HCT116 (cell line): ENCODE data around the gene PDE4D. TPM values are rescaled to one million over a fixed set of nuclear protein-coding genes. Genes with fewer than 3 reads are reported as not detected.

Experiments
- ATAC-seq: fragments of 200-7000 bp; cut with Tn5 transposase; 2 replicates; pipeline ENCODE4 v1.9.1; 2020; ENCODE audit warnings: mild to moderate bottlenecking, moderate library complexity
- BruUV-seq: library from RNA; stranded (reverse); fragments of 400-500 nt; replicated peaks from 2 replicates; lab custom pipeline; 2021; lab: Mats Ljungman, UMichigan
- CTCF ChIA-PET: fragments of 300-600 bp; sonication (Branson Sonifier 250); formaldehyde crosslinking; loops from one replicate; lab custom pipeline; 2021; ENCODE audit warnings: antibody characterized with exemption; lab: Charles Lee
- POLR2A ChIA-PET: fragments of 300-600, 350-600 bp; sonication (Branson Sonifier 250); formaldehyde crosslinking; loops from one replicate; lab custom pipeline; 2021; ENCODE audit warnings: antibody characterized with exemption; lab: Charles Lee
- RAD21 ChIA-PET, 2 experiments: fragments of 300-600 bp; sonication (Branson Sonifier 250); formaldehyde crosslinking; loops; one replicate each; lab custom pipeline; 2023; ENCODE audit warnings: low total read pairs in 2 of 2; ENCODE audit not compliant: uncharacterized antibody in 2 of 2, unreplicated experiment in 2 of 2, low non-redundant PET in 1 of 2; lab: Charles Lee
- DNase-seq: peaks from one replicate; pipeline ENCODE4 v3.0.0-alpha.2; 2010; ENCODE audit warnings: low read depth, low spot score
- H2AFZ ChIP-seq: fragments of 200-600 bp; shearing (Covaris generic), sonication (generic); 2 replicates; pipeline ENCODE4 v1.6.1; 2017; ENCODE audit warnings: low read depth, mixed run types, mixed read lengths, antibody characterized with exemption, low read length; ENCODE audit not compliant: poor library complexity, severe bottlenecking
- H3K27ac ChIP-seq: 2 replicates; pipeline ENCODE4 v1.5.1; 2012; ENCODE audit warnings: low read depth, low read length
- H3K27me3 ChIP-seq: fragments of 200-600 bp; sonication (generic); 2 replicates; pipeline ENCODE4 v1.6.1; 2016; ENCODE audit warnings: mixed run types, low read length, mixed read lengths; ENCODE audit not compliant: insufficient read depth
- H3K36me3 ChIP-seq, 2 experiments: fragments of 200-500 bp in 1 of 2; fragments of 200-600 bp in 1 of 2; sonication (Bioruptor generic) in 1 of 2; sonication (generic) in 1 of 2; 2 replicates each; pipeline versions ENCODE4 v1.5.1 to v1.6.1; 2014 to 2016; ENCODE audit warnings: low read length in 2 of 2, inconsistent platforms in 1 of 2, mixed read lengths in 1 of 2, mixed run types in 1 of 2; ENCODE audit not compliant: insufficient read depth in 2 of 2, control insufficient read depth in 1 of 2
- H3K4me1 ChIP-seq, 2 experiments: fragments of 200-600 bp in 1 of 2; sonication (generic) in 1 of 2; 2 replicates each; pipeline versions ENCODE4 v1.5.1 to v1.6.1; 2012 to 2017; ENCODE audit warnings: low read length in 2 of 2, inconsistent platforms in 1 of 2, mild to moderate bottlenecking in 1 of 2, mixed read lengths in 1 of 2, mixed run types in 1 of 2, moderate library complexity in 1 of 2; ENCODE audit not compliant: insufficient read depth in 2 of 2, control insufficient read depth in 1 of 2
- H3K4me2 ChIP-seq: fragments of 200-600 bp; sonication (generic); 2 replicates; pipeline ENCODE4 v1.6.1; 2017; ENCODE audit warnings: mixed run types, low read length, mixed read lengths
- H3K4me3 ChIP-seq, 2 experiments: fragments of 200-600 bp in 1 of 2; sonication (generic) in 1 of 2; replicated peaks in 1 of 2; 2 replicates each; pipeline ENCODE4 v1.5.1; 2011 to 2016; ENCODE audit warnings: low read length in 2 of 2, control low read depth in 1 of 2, low read depth in 1 of 2, mild to moderate bottlenecking in 1 of 2, mixed read lengths in 1 of 2, mixed run types in 1 of 2
- H3K79me2 ChIP-seq: fragments of 200-600 bp; sonication (generic); 2 replicates; pipeline ENCODE4 v1.6.1; 2017; ENCODE audit warnings: mild to moderate bottlenecking, mixed run types, low read length, moderate library complexity, mixed read lengths; ENCODE audit not compliant: insufficient read depth
- H3K9ac ChIP-seq: fragments of 200-600 bp; sonication (generic); 2 replicates; pipeline ENCODE4 v1.6.1; 2016; ENCODE audit warnings: low read length, mixed read lengths
- H3K9me2 ChIP-seq: fragments of 200-600 bp; sonication (generic), shearing (Covaris generic); 2 replicates; pipeline ENCODE4 v1.6.1; 2017; ENCODE audit warnings: mixed run types, mild to moderate bottlenecking, moderate library complexity; ENCODE audit not compliant: insufficient read depth
- H3K9me3 ChIP-seq, 2 experiments: fragments of 200-500 bp in 1 of 2; fragments of 200-600 bp in 1 of 2; sonication (Bioruptor generic) in 1 of 2; sonication (generic) in 1 of 2; 2 replicates each; pipeline ENCODE4 v1.6.1; 2014 to 2017; ENCODE audit warnings: low read length in 2 of 2, mixed read lengths in 2 of 2, inconsistent platforms in 1 of 2, low read depth in 1 of 2, mild to moderate bottlenecking in 1 of 2, mixed run types in 1 of 2, moderate library complexity in 1 of 2; ENCODE audit not compliant: control insufficient read depth in 1 of 2, insufficient read depth in 1 of 2
- H4K20me1 ChIP-seq: fragments of 200-600 bp; sonication (generic), shearing (Covaris generic); 2 replicates; pipeline ENCODE4 v1.6.1; 2017; ENCODE audit warnings: mixed run types, mild to moderate bottlenecking, moderate library complexity; ENCODE audit not compliant: insufficient read depth
- ATF3 ChIP-seq: IDR thresholded peaks from 2 replicates; pipeline ENCODE4 v1.6.1; 2012
- CEBPB ChIP-seq: IDR thresholded peaks from 2 replicates; pipeline ENCODE4 v1.6.1; 2012; ENCODE audit warnings: low read depth
- CTCF ChIP-seq, 3 experiments: fragments of 200-600 bp in 1 of 3; sonication (generic) in 1 of 3; IDR thresholded peaks in 2 of 3; conservative IDR thresholded peaks in 1 of 3; 2 replicates each; pipeline ENCODE4 v1.5.1; 2012 to 2017; ENCODE audit warnings: low read depth in 2 of 3, low read length in 2 of 3, antibody characterized with exemption in 1 of 3, borderline replicate concordance in 1 of 3, control low read depth in 1 of 3, mild to moderate bottlenecking in 1 of 3, mixed read lengths in 1 of 3, mixed run types in 1 of 3, moderate library complexity in 1 of 3; ENCODE audit not compliant: insufficient read depth in 1 of 3
- ELF1 ChIP-seq: IDR thresholded peaks from 2 replicates; pipeline ENCODE4 v1.6.1; 2012; ENCODE audit warnings: low read depth, borderline replicate concordance
- EZH2 ChIP-seq: fragments of 200-600 bp; sonication (generic); IDR thresholded peaks from 2 replicates; pipeline ENCODE4 v1.6.1; 2017; ENCODE audit warnings: antibody characterized with exemption, mixed run types
- FOSL1 ChIP-seq: IDR thresholded peaks from 2 replicates; pipeline ENCODE4 v1.6.1; 2012; ENCODE audit warnings: low read depth
- MAX ChIP-seq: IDR thresholded peaks from 2 replicates; pipeline ENCODE4 v1.6.1; 2012
- POLR2A ChIP-seq: IDR thresholded peaks from 2 replicates; pipeline ENCODE4 v1.7.0; 2011; ENCODE audit warnings: borderline replicate concordance; ENCODE audit not compliant: insufficient read depth, insufficient read length; ENCODE audit errors: extremely low read depth
- POLR2AphosphoS5 ChIP-seq: IDR thresholded peaks from 2 replicates; pipeline ENCODE4 v1.6.1; 2011; ENCODE audit warnings: mild to moderate bottlenecking, low read depth, low read length, moderate library complexity
- RAD21 ChIP-seq: IDR thresholded peaks from 2 replicates; pipeline ENCODE4 v1.6.1; 2012; ENCODE audit warnings: low read depth, mild to moderate bottlenecking
- SP1 ChIP-seq: IDR thresholded peaks from 2 replicates; pipeline ENCODE4 v1.6.1; 2012; ENCODE audit warnings: low read depth
- SRF ChIP-seq: IDR thresholded peaks from 2 replicates; pipeline ENCODE4 v1.6.1; 2012; ENCODE audit warnings: low read depth
- TCF7L2 ChIP-seq: IDR thresholded peaks from 2 replicates; pipeline ENCODE4 v1.7.0; 2011; ENCODE audit warnings: borderline replicate concordance, inconsistent platforms; ENCODE audit not compliant: insufficient read depth, insufficient read length; ENCODE audit errors: extremely low read depth
- YY1 ChIP-seq: IDR thresholded peaks from 2 replicates; pipeline ENCODE4 v1.6.1; 2011; ENCODE audit warnings: low read length, low read depth, moderate library complexity, mild to moderate bottlenecking; ENCODE audit not compliant: insufficient replicate concordance; ENCODE audit errors: extremely low read depth
- ZBTB33 ChIP-seq: IDR thresholded peaks from 2 replicates; pipeline ENCODE4 v1.6.1; 2011; ENCODE audit warnings: mild to moderate bottlenecking, low read length, moderate library complexity; ENCODE audit not compliant: insufficient replicate concordance; ENCODE audit errors: extremely low read depth
- ZFX ChIP-seq: fragments of 450-650 bp; IDR thresholded peaks from 2 replicates; pipeline ENCODE4 v1.6.1; 2017
- intact Hi-C: fragments of 100-400 bp; cut with micrococcal nuclease; formaldehyde crosslinking; loops from 2 replicates; pipeline ENCODE4 v1.10.0; 2022
- total RNA-seq: library from RNA; stranded (reverse); gene quantifications from one replicate; pipeline ENCODE4 v1.2.1, GENCODE V29; 2021; ENCODE audit not compliant: unreplicated experiment
- TF ChIP-seq, protein P1 (sequence below): IDR thresholded peaks from 2 replicates; pipeline ENCODE4 v1.6.1; 2012; ENCODE audit warnings: low read depth

Gene PDE4D
- total RNA-seq, 1 experiment from 2014 or later: 1.1 TPM

GRCh38 chr5:59698207-59699178, 195.0 kb downstream of the PDE4D start:
- Histone ChIP-seq H2AFZ (no peak overlapping the region), H3K4me3 (no peak overlapping the region), H3K4me1 (no peaks in the 10 kb centered on the region), H3K9me2 (no peaks in the 10 kb centered on the region), H3K4me2 (no peak overlapping the region), H3K9me3 (no peaks in the 10 kb centered on the region), H3K27me3 (peaks cover 4% of the 10 kb centered on the region; the same call in 1 of the 2 replicates), H3K9ac (no peak overlapping the region), H3K79me2 (no peaks in the 10 kb centered on the region), H4K20me1 (no peaks in the 10 kb centered on the region), H3K36me3 (no peaks in the 10 kb centered on the region), H3K27ac (no peak overlapping the region)
- ATAC-seq (no peak), DNase-seq (no peak)
- intact Hi-C loops: no loop called here
- BruUV-seq: no TSS peak
- TF ChIP-seq ATF3 (no peak), TCF7L2 (no peak), POLR2AphosphoS5 (no peak), CEBPB (no peak), SP1 (no peak), ZFX (no peak), ELF1 (no peak), FOSL1 (no peak), SRF (no peak), EZH2 (no peak), YY1 (no peak), POLR2A (no peak), RAD21 (no peak), ZBTB33 (no peak), MAX (no peak), CTCF (IDR thresholded peaks at IDR 0.05 in 2 of 3, conservative IDR thresholded peaks at IDR 0.05 in 1 of 3; ENCODE audit: borderline replicate concordance in 1 of 3, insufficient read depth in 1 of 3, low read depth in 2 of 3, low read length in 2 of 3) (no peak)
- TF ChIP-seq, protein P1, sequence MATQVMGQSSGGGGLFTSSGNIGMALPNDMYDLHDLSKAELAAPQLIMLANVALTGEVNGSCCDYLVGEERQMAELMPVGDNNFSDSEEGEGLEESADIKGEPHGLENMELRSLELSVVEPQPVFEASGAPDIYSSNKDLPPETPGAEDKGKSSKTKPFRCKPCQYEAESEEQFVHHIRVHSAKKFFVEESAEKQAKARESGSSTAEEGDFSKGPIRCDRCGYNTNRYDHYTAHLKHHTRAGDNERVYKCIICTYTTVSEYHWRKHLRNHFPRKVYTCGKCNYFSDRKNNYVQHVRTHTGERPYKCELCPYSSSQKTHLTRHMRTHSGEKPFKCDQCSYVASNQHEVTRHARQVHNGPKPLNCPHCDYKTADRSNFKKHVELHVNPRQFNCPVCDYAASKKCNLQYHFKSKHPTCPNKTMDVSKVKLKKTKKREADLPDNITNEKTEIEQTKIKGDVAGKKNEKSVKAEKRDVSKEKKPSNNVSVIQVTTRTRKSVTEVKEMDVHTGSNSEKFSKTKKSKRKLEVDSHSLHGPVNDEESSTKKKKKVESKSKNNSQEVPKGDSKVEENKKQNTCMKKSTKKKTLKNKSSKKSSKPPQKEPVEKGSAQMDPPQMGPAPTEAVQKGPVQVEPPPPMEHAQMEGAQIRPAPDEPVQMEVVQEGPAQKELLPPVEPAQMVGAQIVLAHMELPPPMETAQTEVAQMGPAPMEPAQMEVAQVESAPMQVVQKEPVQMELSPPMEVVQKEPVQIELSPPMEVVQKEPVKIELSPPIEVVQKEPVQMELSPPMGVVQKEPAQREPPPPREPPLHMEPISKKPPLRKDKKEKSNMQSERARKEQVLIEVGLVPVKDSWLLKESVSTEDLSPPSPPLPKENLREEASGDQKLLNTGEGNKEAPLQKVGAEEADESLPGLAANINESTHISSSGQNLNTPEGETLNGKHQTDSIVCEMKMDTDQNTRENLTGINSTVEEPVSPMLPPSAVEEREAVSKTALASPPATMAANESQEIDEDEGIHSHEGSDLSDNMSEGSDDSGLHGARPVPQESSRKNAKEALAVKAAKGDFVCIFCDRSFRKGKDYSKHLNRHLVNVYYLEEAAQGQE: no peak
- ChIA-PET POLR2A (no interaction called here), CTCF (no interaction called here), RAD21 (no interaction called here)
